ENCODE results near the gene CORO6. TPM values are rescaled to one million over a fixed set of nuclear protein-coding genes. Genes with fewer than 3 reads are reported as not detected.
A peak's percentile ranks its signal among the peaks of the same experiment; 100 is the strongest.
"Not testable (repeated sequence)": the region's sequence is repeated elsewhere in the genome, so short reads cannot be mapped to it uniquely, and the experiment has no call there.

Gene CORO6
- 10 to 100 TPM in 2 of 8 experiments, 1 to 10 TPM in 3, under 1 TPM in 3; 0.42 to 24.2 (median 2.3) TPM for total RNA-seq

- Histone ChIP-seq H3K4me1 (replicated peaks in 1 of 2) (peaks cover 2 to 7% of the 10 kb centered on the region in 2 donors), H3K27ac (no peak within 1 kb of the TSS), H3K4me3 (peak within 1 kb of the TSS; percentile 38 to 50 (median 45))
- in situ Hi-C loops (cut with MboI; ENCODE audit: low pct_unique_long_range_greater_than_20kb in 2 of 9, low sequenced_read_pairs in 9 of 9, unreplicated experiment in 9 of 9), result loop anchor here in 1 of 9 experiments (25.0 kb wide), 1 partner anchor 465 kb away; no protein-coding TSS in a partner anchor
- peak; percentile 34 to 88 (median 84) for ATAC-seq (replicated peaks in 6 of 8)
- 0 to 2% methylated on average over 1 to 11 of the region's 77 CpGs; no CpG with 5 or more reads in 8 of the 10 experiments for WGBS, 10 experiments
Measured at GRCh38 chr17:29622337-29623282, at the start of gene CORO6. TSS of gene CORO6 (minus strand) at chr17:29622912. CDS start at chr17:29621421, 1,491 bp downstream.

- in situ Hi-C loops (cut with MboI; ENCODE audit: low pct_unique_long_range_greater_than_20kb in 2 of 9, low sequenced_read_pairs in 9 of 9, unreplicated experiment in 9 of 9), result no loop called here
Measured at GRCh38 chr17:29671661-29672060, 48.9 kb upstream of the CORO6 start.

GRCh38 chr17:29669266-29669665 lies 46.6 kb upstream of the CORO6 start:
- ATAC-seq (replicated peaks in 6 of 8), result no peak
- H3K4me3 ChIP-seq, result no peak overlapping the region
- H3K4me1 ChIP-seq (replicated peaks in 1 of 2), result no peaks in the 10 kb centered on the region
- H3K27ac ChIP-seq, result no peak overlapping the region
- in situ Hi-C loops (cut with MboI; ENCODE audit: low pct_unique_long_range_greater_than_20kb in 2 of 9, low sequenced_read_pairs in 9 of 9, unreplicated experiment in 9 of 9), result no loop called here

More at GRCh38 chr17:29671661-29672060, 48.9 kb upstream of the CORO6 start:
- no peak overlapping the region for H3K4me3 ChIP-seq
- ATAC-seq (replicated peaks in 6 of 8), result no peak
- no peaks in the 10 kb centered on the region for H3K4me1 ChIP-seq (replicated peaks in 1 of 2)
- WGBS, 10 experiments, result 56 to 100% (median 98%) methylated on average over 1 to 5 of the region's 5 CpGs; no CpG with 5 or more reads in 2 of the 10 experiments
- H3K27ac ChIP-seq, result no peak overlapping the region

- H3K4me1 ChIP-seq (replicated peaks in 1 of 2), result no peaks in the 10 kb centered on the region
- ATAC-seq (replicated peaks in 6 of 8), result no peak
- H3K27ac ChIP-seq, result no peak overlapping the region
Measured at GRCh38 chr17:29667969-29668368, 45.3 kb upstream of the CORO6 start.

GRCh38 chr17:29665481-29665810 lies 42.7 kb upstream of the CORO6 start:
- H3K4me3 ChIP-seq, result no peak overlapping the region
- in situ Hi-C loops (cut with MboI; ENCODE audit: low pct_unique_long_range_greater_than_20kb in 2 of 9, low sequenced_read_pairs in 9 of 9, unreplicated experiment in 9 of 9), result no loop called here
- no peak overlapping the region for H3K27ac ChIP-seq
- ATAC-seq (replicated peaks in 6 of 8), result no peak
- 0 to 75% (median 43%) methylated on average over 1 of the region's 1 CpG; no CpG with 5 or more reads in 2 of the 10 experiments for WGBS, 10 experiments
- no peaks in the 10 kb centered on the region for H3K4me1 ChIP-seq (replicated peaks in 1 of 2)

More at GRCh38 chr17:29667969-29668368, 45.3 kb upstream of the CORO6 start:
- in situ Hi-C loops (cut with MboI; ENCODE audit: low pct_unique_long_range_greater_than_20kb in 2 of 9, low sequenced_read_pairs in 9 of 9, unreplicated experiment in 9 of 9), result no loop called here
- no peak overlapping the region for H3K4me3 ChIP-seq

GRCh38 chr17:29664743-29665480 lies 42.2 kb upstream of the CORO6 start:
- Histone ChIP-seq H3K27ac (no peak overlapping the region), H3K4me3 (no peak overlapping the region), H3K4me1 (replicated peaks in 1 of 2) (no peaks in the 10 kb centered on the region)
- in situ Hi-C loops (cut with MboI; ENCODE audit: low pct_unique_long_range_greater_than_20kb in 2 of 9, low sequenced_read_pairs in 9 of 9, unreplicated experiment in 9 of 9), result no loop called here
- peak in 3 of 8 experiments; percentile 88 to 97 (median 95) for ATAC-seq (replicated peaks in 6 of 8)
- WGBS, 10 experiments, result 0 to 100% (median 88%) methylated on average over 1 to 2 of the region's 2 CpGs; no CpG with 5 or more reads in 1 of the 10 experiments

- Histone ChIP-seq H3K4me1 (replicated peaks in 1 of 2) (no peaks in the 10 kb centered on the region), H3K27ac (no peak overlapping the region), H3K4me3 (no peak overlapping the region)
- WGBS, 10 experiments, result 7 to 80% (median 33%) methylated on average over 1 of the region's 1 CpG; no CpG with 5 or more reads in 4 of the 10 experiments
- ATAC-seq (replicated peaks in 6 of 8), result no peak
- in situ Hi-C loops (cut with MboI; ENCODE audit: low pct_unique_long_range_greater_than_20kb in 2 of 9, low sequenced_read_pairs in 9 of 9, unreplicated experiment in 9 of 9), result no loop called here
Measured at GRCh38 chr17:29663155-29663554, 40.4 kb upstream of the CORO6 start.

GRCh38 chr17:29661213-29661612 lies 38.5 kb upstream of the CORO6 start:
- Histone ChIP-seq H3K4me1 (replicated peaks in 1 of 2) (no peaks in the 10 kb centered on the region), H3K4me3 (no peak overlapping the region), H3K27ac (no peak overlapping the region)
- 63 to 100% (median 75%) methylated on average over 1 to 2 of the region's 2 CpGs; no CpG with 5 or more reads in 4 of the 10 experiments for WGBS, 10 experiments
- no peak for ATAC-seq (replicated peaks in 6 of 8)
- in situ Hi-C loops (cut with MboI; ENCODE audit: low pct_unique_long_range_greater_than_20kb in 2 of 9, low sequenced_read_pairs in 9 of 9, unreplicated experiment in 9 of 9), result no loop called here

GRCh38 chr17:29659155-29659554 lies 36.4 kb upstream of the CORO6 start:
- Histone ChIP-seq H3K27ac (no peak overlapping the region), H3K4me1 (replicated peaks in 1 of 2) (no peaks in the 10 kb centered on the region), H3K4me3 (no peak overlapping the region)
- no peak for ATAC-seq (replicated peaks in 6 of 8)
- in situ Hi-C loops (cut with MboI; ENCODE audit: low pct_unique_long_range_greater_than_20kb in 2 of 9, low sequenced_read_pairs in 9 of 9, unreplicated experiment in 9 of 9), result no loop called here
- 86 to 100% (median 100%) methylated on average over 1 to 2 of the region's 2 CpGs; no CpG with 5 or more reads in 2 of the 10 experiments for WGBS, 10 experiments

- ATAC-seq (replicated peaks in 6 of 8), result no peak
- H3K4me1 ChIP-seq (replicated peaks in 1 of 2), result no peaks in the 10 kb centered on the region
- 90 to 100% (median 100%) methylated on average over 1 to 5 of the region's 6 CpGs; no CpG with 5 or more reads in 1 of the 10 experiments for WGBS, 10 experiments
- no peak overlapping the region for H3K27ac ChIP-seq
- H3K4me3 ChIP-seq, result no peak overlapping the region
- in situ Hi-C loops (cut with MboI; ENCODE audit: low pct_unique_long_range_greater_than_20kb in 2 of 9, low sequenced_read_pairs in 9 of 9, unreplicated experiment in 9 of 9), result no loop called here
Measured at GRCh38 chr17:29655323-29655722, 32.6 kb upstream of the CORO6 start.

GRCh38 chr17:29653995-29654714 lies 31.4 kb upstream of the CORO6 start:
- in situ Hi-C loops (cut with MboI; ENCODE audit: low pct_unique_long_range_greater_than_20kb in 2 of 9, low sequenced_read_pairs in 9 of 9, unreplicated experiment in 9 of 9), result no loop called here
- WGBS, 10 experiments, result 0 to 100% (median 79%) methylated on average over 1 of the region's 1 CpG; no CpG with 5 or more reads in 2 of the 10 experiments
- no peak overlapping the region for H3K27ac ChIP-seq
- ATAC-seq (replicated peaks in 6 of 8), result no peak
- H3K4me1 ChIP-seq (replicated peaks in 1 of 2), result no peaks in the 10 kb centered on the region
- no peak overlapping the region for H3K4me3 ChIP-seq

- in situ Hi-C loops (cut with MboI; ENCODE audit: low pct_unique_long_range_greater_than_20kb in 2 of 9, low sequenced_read_pairs in 9 of 9, unreplicated experiment in 9 of 9), result no loop called here
- H3K4me1 ChIP-seq (replicated peaks in 1 of 2), result no peaks in the 10 kb centered on the region
- H3K27ac ChIP-seq, result no peak overlapping the region
- no peak for ATAC-seq (replicated peaks in 6 of 8)
- H3K4me3 ChIP-seq, result no peak overlapping the region
Measured at GRCh38 chr17:29652976-29653375, 30.3 kb upstream of the CORO6 start.

- H3K4me1 ChIP-seq (replicated peaks in 1 of 2); ATAC-seq (replicated peaks in 6 of 8); in situ Hi-C loops (cut with MboI; ENCODE audit: low pct_unique_long_range_greater_than_20kb in 2 of 9, low sequenced_read_pairs in 9 of 9, unreplicated experiment in 9 of 9); H3K27ac ChIP-seq; H3K4me3 ChIP-seq: not testable (repeated sequence)
- WGBS, 10 experiments, result 75 to 100% (median 98%) methylated on average over 1 to 7 of the region's 7 CpGs; no CpG with 5 or more reads in 2 of the 10 experiments
Measured at GRCh38 chr17:29651913-29652312, 29.2 kb upstream of the CORO6 start.
